OCI-LY1 (cell line): ENCODE results near the gene PXMP4.

Experiments
- H2AFZ ChIP-seq: fragments of 200-600 bp; sonication (generic), shearing (Covaris generic); 2 replicates; pipeline ENCODE4 v1.6.0; 2014; ENCODE audit warnings: antibody characterized with exemption, mild to moderate bottlenecking, low read length
- H3F3A ChIP-seq: fragments of 200-600 bp; sonication (generic), shearing (Covaris generic); 2 replicates; pipeline ENCODE4 v1.6.0; 2014; ENCODE audit warnings: mild to moderate bottlenecking, antibody characterized with exemption, low read length, moderate library complexity; ENCODE audit not compliant: insufficient read depth
- H3K27ac ChIP-seq: fragments of 200-600 bp; sonication (generic); 2 replicates; pipeline ENCODE4 v1.5.1; 2014; ENCODE audit warnings: low read length, mixed run types, mild to moderate bottlenecking, low read depth; ENCODE audit not compliant: poor library complexity, severe bottlenecking
- H3K27me3 ChIP-seq: fragments of 200-600 bp; sonication (generic); 2 replicates; pipeline ENCODE4 v1.6.0; 2014; ENCODE audit warnings: antibody characterized with exemption, mild to moderate bottlenecking, low read length, moderate library complexity; ENCODE audit not compliant: insufficient read depth
- H3K36me3 ChIP-seq: fragments of 200-600 bp; sonication (generic); 2 replicates; pipeline ENCODE4 v1.6.1; 2014; ENCODE audit warnings: mild to moderate bottlenecking, antibody characterized with exemption, low read length, moderate library complexity, mixed read lengths; ENCODE audit not compliant: insufficient read depth
- H3K4me1 ChIP-seq: fragments of 200-600 bp; sonication (generic); 2 replicates; pipeline ENCODE4 v1.5.1; 2014; ENCODE audit warnings: mild to moderate bottlenecking, low read length, moderate library complexity; ENCODE audit not compliant: insufficient read depth, severe bottlenecking
- H3K4me2 ChIP-seq: fragments of 200-600 bp; sonication (generic), shearing (Covaris generic); 2 replicates; pipeline ENCODE4 v1.6.1; 2014; ENCODE audit warnings: low read length
- H3K4me3 ChIP-seq: fragments of 200-600 bp; sonication (generic); 2 replicates; pipeline ENCODE4 v1.5.1; 2014; ENCODE audit warnings: low read length, low read depth, mild to moderate bottlenecking, mixed read lengths; ENCODE audit not compliant: poor library complexity, severe bottlenecking
- H3K79me2 ChIP-seq: fragments of 200-600 bp; shearing (Covaris generic); 2 replicates; pipeline ENCODE4 v1.6.1; 2016; ENCODE audit warnings: mixed run types, low read length, mixed read lengths; ENCODE audit not compliant: insufficient read depth
- H3K9ac ChIP-seq: fragments of 200-600 bp; sonication (generic), shearing (Covaris generic); 2 replicates; pipeline ENCODE4 v1.6.1; 2014; ENCODE audit warnings: mild to moderate bottlenecking, low read length, mixed read lengths
- H3K9me2 ChIP-seq: fragments of 200-600 bp; sonication (generic), shearing (Covaris generic); 2 replicates; pipeline ENCODE4 v1.6.1; 2014; ENCODE audit warnings: low read depth, mild to moderate bottlenecking, low read length, mixed read lengths
- H3K9me3 ChIP-seq: fragments of 200-600 bp; shearing (Covaris generic); 2 replicates; pipeline ENCODE4 v1.6.1; 2014; ENCODE audit warnings: low read length, mixed read lengths
- H4K20me1 ChIP-seq: fragments of 200-600 bp; sonication (generic), shearing (Covaris generic); 2 replicates; pipeline ENCODE4 v1.6.0; 2016; ENCODE audit warnings: mild to moderate bottlenecking, low read length; ENCODE audit not compliant: insufficient read depth
- EZH2 ChIP-seq: fragments of 200-600 bp; sonication (generic), shearing (Covaris generic); IDR thresholded peaks from 2 replicates; pipeline ENCODE4 v1.8.0; 2017; ENCODE audit warnings: borderline replicate concordance, mixed run types, mild to moderate bottlenecking, antibody characterized with exemption, low read length, moderate library complexity, mixed read lengths
- TF ChIP-seq, protein P1 (sequence below): fragments of 200-600 bp; sonication (generic), shearing (Covaris generic); IDR thresholded peaks from 2 replicates; pipeline ENCODE4 v1.5.1; 2017; ENCODE audit warnings: mild to moderate bottlenecking, antibody characterized with exemption, low read length, moderate library complexity, mixed read lengths

Gene PXMP4

DNA sequence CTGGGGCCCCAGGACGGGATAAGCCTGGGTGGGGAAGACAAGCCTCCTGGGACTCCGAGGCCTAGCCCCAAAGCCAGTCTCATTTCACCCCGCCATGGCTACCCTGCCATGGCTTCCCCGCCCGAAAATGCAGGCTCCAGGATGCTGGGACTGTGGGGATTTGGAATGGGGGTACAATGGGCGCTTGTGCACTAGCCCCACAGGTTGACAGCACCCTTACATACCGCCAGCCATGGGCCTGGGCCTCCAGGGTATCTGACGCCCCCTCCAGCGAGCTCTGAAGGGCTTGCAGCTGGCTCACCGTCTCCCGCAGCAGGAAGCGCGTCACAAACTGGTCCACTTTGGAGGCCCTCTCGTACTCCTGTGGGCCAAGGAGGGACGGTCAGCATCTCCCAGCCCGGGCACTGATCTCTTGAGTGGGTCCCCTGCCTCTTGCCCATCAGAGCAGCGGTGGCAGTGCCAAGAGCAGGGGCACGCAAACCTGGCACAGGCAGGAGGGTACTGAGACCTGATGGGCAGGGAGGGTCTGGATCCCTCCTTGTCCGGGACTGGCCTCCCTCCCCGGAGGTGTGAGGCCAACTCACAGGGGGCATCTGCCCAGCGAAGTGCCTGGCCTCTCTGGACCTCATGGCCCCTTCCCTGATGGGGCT lies 60.0 kb downstream of the PXMP4 start:
- H3K4me2 ChIP-seq: no peak overlapping the region
- H3K27ac ChIP-seq: peak overlapping the region; percentile 39
- TF ChIP-seq EZH2: no peak
- TF ChIP-seq, protein P1, sequence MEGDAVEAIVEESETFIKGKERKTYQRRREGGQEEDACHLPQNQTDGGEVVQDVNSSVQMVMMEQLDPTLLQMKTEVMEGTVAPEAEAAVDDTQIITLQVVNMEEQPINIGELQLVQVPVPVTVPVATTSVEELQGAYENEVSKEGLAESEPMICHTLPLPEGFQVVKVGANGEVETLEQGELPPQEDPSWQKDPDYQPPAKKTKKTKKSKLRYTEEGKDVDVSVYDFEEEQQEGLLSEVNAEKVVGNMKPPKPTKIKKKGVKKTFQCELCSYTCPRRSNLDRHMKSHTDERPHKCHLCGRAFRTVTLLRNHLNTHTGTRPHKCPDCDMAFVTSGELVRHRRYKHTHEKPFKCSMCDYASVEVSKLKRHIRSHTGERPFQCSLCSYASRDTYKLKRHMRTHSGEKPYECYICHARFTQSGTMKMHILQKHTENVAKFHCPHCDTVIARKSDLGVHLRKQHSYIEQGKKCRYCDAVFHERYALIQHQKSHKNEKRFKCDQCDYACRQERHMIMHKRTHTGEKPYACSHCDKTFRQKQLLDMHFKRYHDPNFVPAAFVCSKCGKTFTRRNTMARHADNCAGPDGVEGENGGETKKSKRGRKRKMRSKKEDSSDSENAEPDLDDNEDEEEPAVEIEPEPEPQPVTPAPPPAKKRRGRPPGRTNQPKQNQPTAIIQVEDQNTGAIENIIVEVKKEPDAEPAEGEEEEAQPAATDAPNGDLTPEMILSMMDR: no peak
- H3K4me3 ChIP-seq: no peak overlapping the region
- H3K9me3 ChIP-seq: no peaks in the 10 kb centered on the region
- H2AFZ ChIP-seq: no peak overlapping the region
- no peak overlapping the region for H3K9ac ChIP-seq
- H3K36me3 ChIP-seq: peaks cover 66% of the 10 kb centered on the region
- no peaks in the 10 kb centered on the region for H4K20me1 ChIP-seq
- H3K9me2 ChIP-seq: no peaks in the 10 kb centered on the region
- H3K79me2 ChIP-seq: no peaks in the 10 kb centered on the region
- H3K4me1 ChIP-seq: peaks cover 35% of the 10 kb centered on the region
- H3K27me3 ChIP-seq: no peaks in the 10 kb centered on the region
- no peaks in the 10 kb centered on the region for H3F3A ChIP-seq

- Histone ChIP-seq H3K4me2 (no peak overlapping the region), H3K36me3 (peaks cover 66% of the 10 kb centered on the region)
Measured at GRCh38 chr20:33659341-33660034, 60.6 kb downstream of the PXMP4 start.

DNA sequence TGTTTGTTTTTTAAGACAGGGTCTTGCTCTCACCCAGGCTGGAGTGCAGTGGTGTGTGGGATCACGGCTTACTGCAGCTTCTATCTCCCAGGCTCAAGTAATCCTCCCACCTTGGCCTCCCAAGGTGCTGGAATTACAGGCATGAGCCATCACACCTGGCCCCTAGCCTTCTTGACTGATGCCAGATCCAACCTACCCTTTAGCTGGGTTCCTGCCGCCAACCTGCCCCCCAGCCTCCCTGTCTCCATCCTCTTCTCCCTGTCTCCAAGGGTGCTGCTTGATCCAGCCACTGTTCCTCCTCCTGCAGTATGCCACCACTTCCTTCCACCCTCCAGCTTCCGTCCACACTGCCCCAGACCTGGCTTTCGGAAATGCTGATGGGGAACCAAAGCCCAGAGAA lies 61.2 kb downstream of the PXMP4 start:
- Histone ChIP-seq H3F3A (no peaks in the 10 kb centered on the region), H3K9me2 (no peaks in the 10 kb centered on the region), H3K79me2 (no peaks in the 10 kb centered on the region), H3K27me3 (no peaks in the 10 kb centered on the region), H3K9me3 (no peaks in the 10 kb centered on the region), H3K4me1 (peaks cover 31% of the 10 kb centered on the region), H3K4me3 (no peak overlapping the region), H2AFZ (no peak overlapping the region), H4K20me1 (no peaks in the 10 kb centered on the region), H3K27ac (no peak overlapping the region), H3K36me3 (peaks cover 66% of the 10 kb centered on the region), H3K9ac (no peak overlapping the region), H3K4me2 (no peak overlapping the region)
- TF ChIP-seq, protein P1: no peak
- no peak for TF ChIP-seq EZH2

More at GRCh38 chr20:33659341-33660034, 60.6 kb downstream of the PXMP4 start:
- Histone ChIP-seq H3F3A (no peaks in the 10 kb centered on the region), H4K20me1 (no peaks in the 10 kb centered on the region), H3K9me3 (no peaks in the 10 kb centered on the region), H3K27me3 (no peaks in the 10 kb centered on the region), H3K4me3 (no peak overlapping the region), H2AFZ (no peak overlapping the region), H3K79me2 (no peaks in the 10 kb centered on the region), H3K9ac (no peak overlapping the region), H3K9me2 (no peaks in the 10 kb centered on the region), H3K27ac (peak overlapping the region; percentile 39), H3K4me1 (peaks cover 31% of the 10 kb centered on the region)
- TF ChIP-seq, protein P1: no peak
- TF ChIP-seq EZH2: no peak
